Astrocyte (in vitro differentiated cells and primary cell): ENCODE measurements around the gene KREMEN1.

Source experiments
- EZH2 ChIP-seq: IDR thresholded peaks from 2 replicates; pipeline ENCODE4 v1.6.1; 2012; ENCODE audit warnings: mild to moderate bottlenecking, low read length, inconsistent platforms; ENCODE audit not compliant: insufficient read depth
- TF ChIP-seq, protein P1 (sequence below): IDR thresholded peaks from 2 replicates; pipeline ENCODE4 v1.5.1; 2011; ENCODE audit warnings: low read depth, mild to moderate bottlenecking, inconsistent platforms, low read length, moderate library complexity; ENCODE audit not compliant: insufficient read depth

DNA sequence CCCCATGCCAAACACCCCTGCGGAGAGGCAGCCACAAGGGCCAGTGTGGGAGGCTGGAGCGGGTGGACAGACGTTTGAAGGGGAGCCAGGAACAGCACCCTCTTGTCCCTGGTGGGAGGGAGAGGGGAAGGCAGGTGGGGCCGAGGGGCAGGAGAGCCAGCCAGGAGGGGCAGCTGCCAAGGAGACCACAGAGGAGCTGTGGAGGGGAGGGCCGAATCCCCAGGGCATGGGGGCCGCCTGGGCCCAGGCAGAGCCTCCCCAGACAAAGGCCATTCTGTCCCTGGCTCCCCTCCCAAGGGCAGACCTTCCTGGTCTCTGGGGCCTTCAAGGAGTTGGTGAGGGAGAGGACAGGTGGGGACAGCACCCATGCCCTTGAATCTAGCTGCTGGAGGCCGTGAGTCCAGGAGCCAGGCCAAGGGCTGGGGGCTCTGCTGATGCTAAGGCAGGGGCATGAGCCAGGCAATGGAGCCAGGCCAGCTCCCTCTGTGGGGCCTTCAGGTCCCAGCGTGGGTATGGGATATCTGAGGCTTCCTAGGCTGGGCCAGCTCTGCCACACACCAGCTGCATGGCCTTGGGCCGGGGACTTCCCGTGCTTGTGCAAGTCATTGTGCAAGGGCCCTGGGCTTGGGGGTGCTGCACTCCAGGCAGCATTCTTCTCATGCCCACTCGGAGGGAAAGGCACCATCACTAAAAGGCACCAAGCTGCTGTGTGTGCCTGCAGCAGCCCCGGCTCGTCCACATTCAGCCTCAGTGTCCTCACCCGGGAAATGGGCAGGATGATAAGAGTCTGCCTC, 144.2 kb downstream of the KREMEN1 start:
- TF ChIP-seq, protein P1, sequence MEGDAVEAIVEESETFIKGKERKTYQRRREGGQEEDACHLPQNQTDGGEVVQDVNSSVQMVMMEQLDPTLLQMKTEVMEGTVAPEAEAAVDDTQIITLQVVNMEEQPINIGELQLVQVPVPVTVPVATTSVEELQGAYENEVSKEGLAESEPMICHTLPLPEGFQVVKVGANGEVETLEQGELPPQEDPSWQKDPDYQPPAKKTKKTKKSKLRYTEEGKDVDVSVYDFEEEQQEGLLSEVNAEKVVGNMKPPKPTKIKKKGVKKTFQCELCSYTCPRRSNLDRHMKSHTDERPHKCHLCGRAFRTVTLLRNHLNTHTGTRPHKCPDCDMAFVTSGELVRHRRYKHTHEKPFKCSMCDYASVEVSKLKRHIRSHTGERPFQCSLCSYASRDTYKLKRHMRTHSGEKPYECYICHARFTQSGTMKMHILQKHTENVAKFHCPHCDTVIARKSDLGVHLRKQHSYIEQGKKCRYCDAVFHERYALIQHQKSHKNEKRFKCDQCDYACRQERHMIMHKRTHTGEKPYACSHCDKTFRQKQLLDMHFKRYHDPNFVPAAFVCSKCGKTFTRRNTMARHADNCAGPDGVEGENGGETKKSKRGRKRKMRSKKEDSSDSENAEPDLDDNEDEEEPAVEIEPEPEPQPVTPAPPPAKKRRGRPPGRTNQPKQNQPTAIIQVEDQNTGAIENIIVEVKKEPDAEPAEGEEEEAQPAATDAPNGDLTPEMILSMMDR, result no peak
- TF ChIP-seq EZH2, result no peak
